HS-5 (cell line): ENCODE results near the gene ESR1.

ENCODE experiments used
- DNase-seq: peaks from one replicate; pipeline ENCODE4 v3.0.0-alpha.2; 2012; ENCODE audit warnings: low read depth

ESR1 gene

GRCh38 chr6:151807513-151808370 lies at the start of gene ESR1:
ESR1 (plus strand) TSS chr6:151807682; CDS start chr6:151807913, 231 bp downstream.
- DNase-seq: no peak

- DNase-seq: no peak
Observed at GRCh38 chr6:151760486-151760885, 47.0 kb upstream of the ESR1 start.

GRCh38 chr6:151761851-151762250 lies 45.6 kb upstream of the ESR1 start:
- no peak for DNase-seq

- DNase-seq: no peak
Observed at GRCh38 chr6:151762817-151763216, 44.7 kb upstream of the ESR1 start.

GRCh38 chr6:151763303-151763702 lies 44.2 kb upstream of the ESR1 start:
- peak; percentile 38 for DNase-seq

GRCh38 chr6:151763938-151764680 lies 43.4 kb upstream of the ESR1 start:
- peak; percentile 80 for DNase-seq

GRCh38 chr6:151765444-151765886 lies 42.0 kb upstream of the ESR1 start:
- DNase-seq: peak; percentile 78

- no peak for DNase-seq
Observed at GRCh38 chr6:151772446-151772845, 35.0 kb upstream of the ESR1 start.

- no peak for DNase-seq
Observed at GRCh38 chr6:151773382-151773781, 34.1 kb upstream of the ESR1 start.

- DNase-seq: no peak
Observed at GRCh38 chr6:151782560-151782959, 24.9 kb upstream of the ESR1 start.

GRCh38 chr6:151783692-151784091 lies 23.8 kb upstream of the ESR1 start:
- DNase-seq: no peak

- peak; percentile 20 for DNase-seq
Observed at GRCh38 chr6:151784441-151785214, 22.9 kb upstream of the ESR1 start.

GRCh38 chr6:151796842-151797530 lies 10.5 kb upstream of the ESR1 start:
- no peak for DNase-seq

- no peak for DNase-seq
Observed at GRCh38 chr6:151803743-151804142, 3.7 kb upstream of the ESR1 start.

GRCh38 chr6:151804585-151805285 lies 2.7 kb upstream of the ESR1 start:
- no peak for DNase-seq

GRCh38 chr6:151805286-151805840 lies 2.1 kb upstream of the ESR1 start:
- no peak for DNase-seq

GRCh38 chr6:151806757-151807512 lies 547 bp upstream of the ESR1 start:
- no peak for DNase-seq

GRCh38 chr6:151808371-151809241 lies 1.1 kb downstream of the ESR1 start:
- DNase-seq: no peak

- DNase-seq: no peak
Observed at GRCh38 chr6:151811081-151811480, 3.6 kb downstream of the ESR1 start.
